PC-9 (cell line): ENCODE results near the gene INTS12.
A peak's percentile ranks its signal among the peaks of the same experiment; 100 is the strongest.

Experiments used
- CTCF ChIP-seq: fragments of 200-600 bp; sonication (generic); conservative IDR thresholded peaks from 2 replicates; pipeline ENCODE4 v1.6.1; 2017; ENCODE audit warnings: mixed run types, antibody characterized with exemption, mild to moderate bottlenecking, moderate library complexity
- EZH2 ChIP-seq: fragments of 200-600 bp; sonication (generic); IDR thresholded peaks from 2 replicates; pipeline ENCODE4 v1.8.0; 2017; ENCODE audit warnings: antibody characterized with exemption, low read depth

DNA sequence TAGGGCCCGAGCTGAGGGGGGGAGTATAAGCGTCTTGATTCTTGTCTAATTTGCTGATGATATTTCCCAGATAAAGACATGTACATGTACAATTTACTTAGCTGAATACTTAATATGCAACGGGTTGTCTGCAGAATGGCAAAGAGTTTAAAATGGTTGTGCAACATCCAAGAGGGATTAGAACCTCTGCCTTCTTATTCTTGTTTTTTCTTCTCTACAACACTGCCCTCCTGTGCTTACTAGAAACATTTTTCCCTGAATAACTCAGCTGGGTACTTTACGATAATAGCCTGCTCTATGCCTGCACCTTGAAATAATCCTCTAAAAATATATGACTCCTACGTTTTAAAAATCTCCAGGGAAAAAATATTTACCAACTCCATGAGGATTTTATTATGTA, 41.8 kb downstream of the INTS12 start:
- TF ChIP-seq CTCF: peak; percentile 62
- TF ChIP-seq EZH2: no peak
